Measurements from ENCODE around the gene TSPAN10. TPM values are rescaled to one million over a fixed set of nuclear protein-coding genes. Genes with fewer than 3 reads are reported as not detected.

Gene TSPAN10
- total and polyA plus RNA-seq, 4 donors, result 0.17 to 0.84 (median 0.29) TPM

- 88% methylated on average over 9 of the region's 9 CpGs for WGBS
- no peak overlapping the region for H3K27ac ChIP-seq (ENCODE audit: low read depth in 1 of 2, low read length in 2 of 2)
- H3K9me3 ChIP-seq (ENCODE audit: control insufficient read depth in 4 of 4, low read length in 3 of 4), result peaks cover 0 to 5% (median 2%) of the 10 kb centered on the region in 4 donors
- H3K27me3 ChIP-seq (ENCODE audit: control insufficient read depth in 4 of 4, insufficient read depth in 4 of 4, low read length in 3 of 4), result peaks cover 0 to 6% (median 3%) of the 10 kb centered on the region in 4 donors
- peaks cover 0 to 3% (median 0%) of the 10 kb centered on the region in 4 donors for H3K4me1 ChIP-seq (ENCODE audit: control insufficient read depth in 4 of 4, insufficient read depth in 4 of 4, low read length in 3 of 4)
- H3K9ac ChIP-seq (ENCODE audit: low read depth in 1 of 2, low read length in 2 of 2), result no peak overlapping the region
- no peak overlapping the region for H3K4me3 ChIP-seq (ENCODE audit: low read depth in 1 of 3, low read length in 3 of 3)
- no peak for DNase-seq (ENCODE audit: low spot score)
- TF ChIP-seq NR2F2 (IDR thresholded peaks at IDR 0.05), result no peak
- TF ChIP-seq TAF1 (conservative IDR thresholded peaks at IDR 0.05), result no peak
- TF ChIP-seq RXRA (IDR thresholded peaks at IDR 0.05), result no peak
- TF ChIP-seq HNF4A (conservative IDR thresholded peaks at IDR 0.05), result no peak
- no peak for TF ChIP-seq ATF3 (IDR thresholded peaks at IDR 0.05)
- no peak for TF ChIP-seq SP1 (IDR thresholded peaks at IDR 0.05)
- TF ChIP-seq MAX (IDR thresholded peaks at IDR 0.05), result no peak
- no peak for TF ChIP-seq HNF4G (IDR thresholded peaks at IDR 0.05)
- TF ChIP-seq JUND (IDR thresholded peaks at IDR 0.05), result no peak
- no peak for TF ChIP-seq REST (IDR thresholded peaks at IDR 0.05)
- no peak for TF ChIP-seq EGR1 (IDR thresholded peaks at IDR 0.05; ENCODE audit: low read depth in 2 of 2)
- no peak for TF ChIP-seq YY1 (IDR thresholded peaks at IDR 0.05)
- TF ChIP-seq CTCF (IDR thresholded peaks at IDR 0.05; ENCODE audit: low read depth, low read length, missing input control), result no peak
- H3K36me3 ChIP-seq (ENCODE audit: control insufficient read depth in 4 of 4, insufficient read depth in 3 of 4, low read depth in 1 of 4, low read length in 3 of 4), result no peaks in the 10 kb centered on the region
Observed at GRCh38 chr17:81650951-81651350, 14.0 kb downstream of the TSPAN10 start.

- WGBS, result 77% methylated on average over 10 of the region's 10 CpGs
Observed at GRCh38 chr17:81651692-81652091, 14.7 kb downstream of the TSPAN10 start.

More at GRCh38 chr17:81651692-81652091, 14.7 kb downstream of the TSPAN10 start:
- DNase-seq (ENCODE audit: low spot score), result no peak
- H3K36me3 ChIP-seq (ENCODE audit: control insufficient read depth in 4 of 4, insufficient read depth in 3 of 4, low read depth in 1 of 4, low read length in 3 of 4), result no peaks in the 10 kb centered on the region
- no peak overlapping the region for H3K9ac ChIP-seq (ENCODE audit: low read depth in 1 of 2, low read length in 2 of 2)
- H3K4me1 ChIP-seq (ENCODE audit: control insufficient read depth in 4 of 4, insufficient read depth in 4 of 4, low read length in 3 of 4), result peaks cover 0 to 3% (median 0%) of the 10 kb centered on the region in 4 donors
- H3K27me3 ChIP-seq (ENCODE audit: control insufficient read depth in 4 of 4, insufficient read depth in 4 of 4, low read length in 3 of 4), result peaks cover 0 to 6% (median 3%) of the 10 kb centered on the region in 4 donors
- H3K4me3 ChIP-seq (ENCODE audit: low read depth in 1 of 3, low read length in 3 of 3), result no peak overlapping the region
- TF ChIP-seq MAX (IDR thresholded peaks at IDR 0.05), result no peak
- no peak overlapping the region for H3K27ac ChIP-seq (ENCODE audit: low read depth in 1 of 2, low read length in 2 of 2)
- peaks cover 0 to 5% (median 2%) of the 10 kb centered on the region in 4 donors for H3K9me3 ChIP-seq (ENCODE audit: control insufficient read depth in 4 of 4, low read length in 3 of 4)

All from liver (tissue), 9 donors.